HT-29 (cell line): Measurements from ENCODE around the gene PADI3. TPM values are rescaled to one million over a fixed set of nuclear protein-coding genes. Genes with fewer than 3 reads are reported as not detected.

ENCODE experiments used
- DNase-seq: peaks from one replicate; pipeline ENCODE4 v3.0.0-alpha.2; 2015; ENCODE audit warnings: low spot score
- total RNA-seq: library from RNA; depleted of rRNA; stranded (reverse); fragments of >200 nt; shearing (Covaris generic); gene quantifications from 2 replicates; pipeline ENCODE4 v1.2.3, GENCODE V29; 2014

Gene PADI3
- total RNA-seq, 1 experiment from 2014 or later: 0.15 TPM

DNA sequence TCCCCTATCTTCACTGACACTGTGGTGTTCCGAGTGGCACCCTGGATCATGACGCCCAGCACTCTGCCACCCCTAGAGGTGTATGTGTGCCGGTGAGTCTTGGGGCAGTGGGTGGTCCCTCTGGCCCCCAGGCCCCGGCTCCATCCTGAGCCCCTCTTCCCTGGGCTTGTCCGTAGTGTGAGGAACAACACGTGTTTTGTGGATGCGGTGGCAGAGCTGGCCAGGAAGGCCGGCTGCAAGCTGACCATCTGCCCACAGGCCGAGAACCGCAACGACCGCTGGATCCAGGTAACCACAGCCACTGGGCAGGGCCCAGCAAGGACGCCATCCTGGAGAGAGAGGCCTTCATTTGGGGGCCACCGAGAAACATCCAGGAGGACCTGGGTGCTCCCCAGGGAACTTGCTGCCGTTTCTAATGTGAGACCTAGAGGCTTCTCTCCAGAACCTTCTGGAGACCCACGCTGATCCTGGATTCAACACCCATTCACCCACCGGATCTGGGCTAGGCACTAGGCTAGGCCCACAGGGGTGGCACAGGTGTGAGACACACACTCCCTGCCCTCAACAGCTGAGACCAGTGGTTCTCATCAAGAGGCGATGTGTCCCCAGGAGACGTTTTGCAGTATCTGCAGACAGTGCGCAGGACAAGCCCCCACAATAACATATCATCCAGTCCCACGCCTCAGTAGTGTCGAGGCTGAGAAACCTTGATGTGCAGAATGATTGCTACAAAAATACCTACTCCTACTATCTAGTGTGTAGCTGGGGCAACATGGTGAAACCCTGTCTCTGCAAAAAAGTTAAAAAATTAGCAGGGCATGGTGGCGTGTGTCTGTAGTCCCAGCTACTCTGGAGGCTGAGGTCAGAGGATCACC is 22.2 kb downstream of the PADI3 start:
- no peak for DNase-seq

DNA sequence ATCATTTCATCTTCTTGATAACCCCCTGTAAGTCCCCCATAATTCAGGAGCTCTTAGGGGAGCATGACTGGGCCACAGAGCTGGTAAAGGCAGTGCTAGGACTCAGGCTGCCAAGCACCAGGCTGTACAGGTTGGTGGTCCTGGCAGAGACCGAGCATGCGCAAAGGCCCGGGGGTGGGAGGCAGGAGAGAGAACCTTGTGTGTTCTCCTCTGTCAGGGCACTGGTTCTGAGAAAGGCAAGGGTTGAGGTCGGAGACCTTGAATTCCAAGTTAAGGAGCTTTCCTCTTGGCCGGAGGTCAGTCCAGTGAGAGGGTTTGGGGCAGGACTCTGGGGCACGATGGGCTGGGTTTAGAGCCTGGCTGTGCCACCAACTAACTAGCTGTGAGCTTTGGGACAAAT is 23.2 kb downstream of the PADI3 start:
- no peak for DNase-seq

DNA sequence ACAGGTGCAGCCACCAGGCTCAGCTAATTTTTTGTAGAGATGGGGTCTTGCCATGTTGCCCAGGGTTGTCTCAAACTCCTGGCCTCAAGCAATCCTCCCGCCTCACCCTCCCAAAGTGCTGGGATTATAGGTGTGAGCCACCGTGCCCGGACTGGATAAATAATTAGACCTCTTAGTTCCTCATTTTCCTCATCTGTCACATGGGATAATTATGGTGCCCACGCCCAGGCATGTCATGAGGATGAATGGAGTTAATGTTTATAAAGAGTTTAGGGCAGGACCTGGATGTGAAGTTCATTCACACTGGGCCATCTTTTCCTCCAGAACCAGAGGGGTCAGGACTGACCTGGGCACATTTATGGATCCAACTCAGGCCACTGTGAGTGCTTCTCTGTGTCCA is 23.7 kb downstream of the PADI3 start:
- no peak for DNase-seq

DNA sequence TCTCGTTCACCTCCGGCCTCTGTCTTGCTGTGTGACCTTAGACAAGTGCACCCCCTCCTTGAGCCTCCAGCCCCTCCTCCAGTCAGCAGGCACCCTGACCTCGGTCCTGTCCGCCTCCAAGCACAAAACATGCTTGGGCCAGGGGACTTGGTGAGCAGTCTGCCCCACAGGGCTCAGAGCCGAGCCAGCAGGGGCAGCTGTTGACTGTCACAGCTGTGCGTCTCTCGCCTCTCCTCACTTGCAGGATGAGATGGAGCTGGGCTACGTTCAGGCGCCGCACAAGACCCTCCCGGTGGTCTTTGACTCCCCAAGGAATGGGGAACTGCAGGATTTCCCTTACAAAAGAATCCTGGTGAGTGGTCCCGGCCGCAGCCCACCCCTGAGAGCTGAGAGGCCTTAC is 24.2 kb downstream of the PADI3 start:
- no peak for DNase-seq

DNA sequence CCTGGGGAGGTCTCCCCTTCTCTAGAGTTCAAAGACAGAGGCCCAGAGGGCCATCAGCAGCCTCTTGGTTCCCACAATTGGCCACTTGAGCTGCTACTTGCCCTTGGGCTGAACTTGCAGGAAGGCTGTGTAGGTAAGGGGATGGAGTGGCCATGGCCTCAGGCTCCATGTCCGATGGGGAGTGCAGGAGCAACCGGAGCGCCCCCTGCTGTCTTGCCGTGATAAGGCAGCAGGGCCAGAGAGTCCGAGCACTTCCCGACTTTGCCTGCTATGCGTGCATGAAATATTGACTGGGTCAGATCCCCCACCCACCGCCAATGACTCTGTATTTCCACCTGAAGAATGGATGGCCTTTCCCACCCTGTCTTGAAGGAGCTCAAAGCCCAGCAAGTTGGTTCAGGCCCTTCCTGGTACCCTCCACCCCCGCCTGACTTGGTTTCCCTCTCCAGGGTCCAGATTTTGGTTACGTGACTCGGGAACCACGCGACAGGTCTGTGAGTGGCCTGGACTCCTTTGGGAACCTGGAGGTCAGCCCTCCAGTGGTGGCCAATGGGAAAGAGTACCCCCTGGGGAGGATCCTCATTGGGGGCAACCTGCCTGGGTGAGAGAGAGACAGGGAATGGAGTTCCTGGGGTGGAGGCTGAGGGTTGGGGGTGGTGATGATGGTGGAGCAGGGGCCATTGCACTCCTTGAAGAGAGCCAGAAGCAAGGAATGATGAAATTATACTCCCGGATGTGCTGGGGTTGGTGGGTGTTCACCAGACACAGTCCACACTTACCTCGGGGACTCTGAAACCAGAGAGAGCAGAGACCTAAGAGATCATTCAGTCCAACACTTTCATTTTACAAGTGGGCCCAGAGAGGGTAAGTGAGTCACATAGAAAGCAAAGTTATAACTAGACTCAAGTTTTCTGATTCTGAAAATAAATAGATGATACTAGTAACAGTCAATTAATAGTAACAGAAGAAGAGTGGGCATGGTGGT is 25.6 kb downstream of the PADI3 start:
- peak; percentile 79 for DNase-seq

DNA sequence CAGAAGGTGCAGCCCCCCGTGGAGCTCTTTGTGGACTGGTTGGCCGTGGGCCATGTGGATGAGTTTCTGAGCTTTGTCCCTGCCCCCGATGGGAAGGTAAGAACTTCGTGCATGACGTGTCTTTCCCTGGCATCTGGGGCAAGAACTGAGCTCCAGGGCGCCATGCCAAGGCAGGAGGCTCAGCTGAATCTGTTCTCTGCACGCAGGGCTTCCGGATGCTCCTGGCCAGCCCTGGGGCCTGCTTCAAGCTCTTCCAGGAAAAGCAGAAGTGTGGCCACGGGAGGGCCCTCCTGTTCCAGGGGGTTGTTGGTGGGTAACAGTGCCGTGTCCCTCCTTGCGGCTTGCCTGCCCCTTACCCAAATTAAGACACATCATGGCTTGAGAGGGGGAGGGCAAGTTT is 27.7 kb downstream of the PADI3 start:
- no peak for DNase-seq

DNA sequence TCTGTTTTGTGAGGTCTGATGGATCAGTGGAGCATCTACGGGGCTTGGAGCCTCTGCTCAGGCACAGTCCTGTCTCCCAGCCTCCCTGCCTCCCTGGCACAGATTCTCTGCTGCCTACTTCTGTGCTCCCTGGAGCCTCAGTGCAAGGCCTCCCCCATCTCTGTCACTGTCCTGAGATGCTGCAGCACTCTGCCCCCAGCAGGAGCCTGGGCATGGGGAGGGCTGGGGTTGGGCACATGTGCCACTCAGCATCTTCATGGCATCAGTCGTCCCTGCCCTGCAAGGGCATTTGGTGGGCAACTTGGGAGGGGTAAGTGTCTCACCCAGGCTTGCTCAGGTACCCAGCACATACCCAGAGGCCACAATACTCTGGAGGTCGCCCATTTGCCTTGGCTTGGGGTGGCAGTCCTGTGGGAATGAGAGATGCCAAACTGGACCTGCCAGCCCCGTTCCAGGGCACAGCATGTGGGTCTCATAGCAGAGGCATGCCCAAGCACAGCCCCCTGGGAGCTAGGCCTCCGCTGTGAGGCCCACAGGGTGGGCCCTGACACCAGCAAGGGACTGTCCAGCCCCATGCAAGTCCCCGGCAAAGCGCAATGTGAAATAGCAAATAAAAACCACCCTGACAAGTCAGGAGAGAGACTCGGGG is 28.7 kb downstream of the PADI3 start:
- no peak for DNase-seq

DNA sequence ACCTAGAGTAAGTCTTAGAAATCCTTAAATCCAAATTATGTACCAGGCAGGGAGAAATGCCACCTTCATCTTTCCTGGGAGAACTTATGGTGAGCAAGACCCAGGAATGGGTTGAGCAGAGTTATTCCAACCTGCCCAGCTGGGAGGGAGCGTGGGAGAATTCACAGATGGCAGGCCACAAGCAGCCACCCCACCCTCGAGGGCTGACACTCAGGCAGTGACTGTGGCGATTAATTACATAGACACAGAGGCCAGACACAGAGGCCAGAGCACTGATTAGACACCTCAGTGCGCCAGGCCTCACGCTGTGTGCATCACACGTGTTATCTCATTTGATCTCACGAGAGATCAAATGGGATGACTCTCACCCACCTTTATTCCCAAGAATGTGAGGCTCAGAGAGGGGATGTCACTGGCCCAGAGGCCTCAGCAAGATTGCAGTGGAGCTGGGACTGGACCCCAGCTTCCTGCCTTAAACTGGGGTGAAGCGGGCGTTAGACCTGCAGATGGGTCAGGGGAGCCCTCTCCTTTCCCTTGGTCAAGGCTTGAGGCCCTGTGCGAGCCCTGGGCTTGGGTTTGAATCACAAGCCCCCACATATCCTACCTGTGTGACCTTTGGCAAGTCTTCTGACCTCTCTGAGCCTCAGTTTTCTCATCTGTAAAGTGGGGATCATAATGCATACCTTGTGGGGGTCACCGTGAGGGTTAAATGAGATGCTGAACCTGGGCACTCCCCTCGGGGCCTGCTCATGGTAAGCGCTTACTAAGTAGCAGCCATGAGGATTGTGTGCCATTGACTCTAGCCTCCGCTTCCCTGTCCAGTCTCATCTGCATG is 30.3 kb downstream of the PADI3 start:
- DNase-seq: no peak

DNA sequence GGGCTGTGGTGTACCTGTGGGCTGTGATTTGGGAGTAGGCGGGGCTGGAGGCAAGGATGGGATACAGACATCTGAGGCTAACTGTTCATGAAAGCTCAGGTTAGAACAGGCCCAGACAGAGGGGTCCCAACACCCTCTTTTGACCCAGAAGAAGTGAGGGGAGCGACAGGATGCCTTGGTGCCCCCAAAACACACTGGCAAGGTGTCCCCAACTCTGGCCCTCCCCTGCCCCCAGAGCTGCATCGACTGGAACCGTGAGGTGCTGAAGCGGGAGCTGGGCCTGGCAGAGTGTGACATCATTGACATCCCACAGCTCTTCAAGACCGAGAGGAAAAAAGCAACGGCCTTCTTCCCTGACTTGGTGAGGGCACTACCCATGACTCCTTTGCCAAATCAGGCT is 31.5 kb downstream of the PADI3 start:
- DNase-seq: no peak

DNA sequence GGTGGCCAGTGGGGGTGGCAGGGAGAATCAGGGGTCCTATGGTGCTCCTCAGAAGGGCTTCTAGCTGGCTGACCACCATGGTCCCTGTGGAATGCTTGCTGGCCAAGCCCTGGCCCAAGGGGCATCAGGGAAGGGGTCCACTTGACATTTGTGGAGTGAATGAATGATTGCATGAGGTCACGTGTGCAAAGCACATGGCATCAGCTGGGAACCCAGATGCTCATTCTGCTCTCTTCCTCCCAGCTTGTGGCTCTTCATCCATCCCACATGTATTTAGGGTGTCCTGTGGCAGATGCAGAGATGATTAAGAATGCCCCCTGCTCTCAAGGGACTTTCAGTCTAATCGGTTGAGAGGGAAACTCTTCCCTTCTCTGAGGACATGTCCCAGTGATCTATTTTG is 32.0 kb downstream of the PADI3 start:
- DNase-seq: no peak

DNA sequence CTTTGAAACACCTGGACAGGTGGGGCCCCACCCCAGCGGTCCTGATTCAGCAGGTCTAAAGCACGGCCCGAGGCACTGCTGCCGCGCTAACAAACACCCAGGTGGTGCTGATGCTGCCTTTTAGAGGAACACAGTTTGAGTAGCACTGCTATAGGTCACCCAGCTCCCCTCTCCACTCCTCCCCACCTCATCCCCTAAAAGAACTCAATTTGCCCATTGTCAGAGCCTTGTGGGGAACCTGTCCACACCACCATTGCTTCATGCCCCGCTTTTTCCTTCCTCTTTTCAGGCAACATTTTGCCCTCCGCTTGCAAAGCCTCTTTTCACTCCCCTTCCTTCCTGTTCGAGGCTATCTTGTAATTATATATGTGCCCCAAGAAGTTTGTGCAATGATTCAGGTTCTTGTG is 32.9 kb downstream of the PADI3 start:
- DNase-seq: no peak

DNA sequence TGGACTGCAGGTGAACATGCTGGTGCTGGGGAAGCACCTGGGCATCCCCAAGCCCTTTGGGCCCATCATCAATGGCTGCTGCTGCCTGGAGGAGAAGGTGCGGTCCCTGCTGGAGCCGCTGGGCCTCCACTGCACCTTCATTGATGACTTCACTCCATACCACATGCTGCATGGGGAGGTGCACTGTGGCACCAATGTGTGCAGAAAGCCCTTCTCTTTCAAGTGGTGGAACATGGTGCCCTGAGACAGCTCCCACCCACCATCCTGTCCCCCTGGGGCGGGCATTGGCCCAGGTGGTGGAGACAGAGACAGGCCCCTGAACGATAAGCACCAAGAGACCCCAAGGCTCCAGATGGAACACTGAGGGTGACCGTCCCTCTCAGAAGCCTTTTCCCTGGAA is 33.9 kb downstream of the PADI3 start:
- DNase-seq: no peak

DNA sequence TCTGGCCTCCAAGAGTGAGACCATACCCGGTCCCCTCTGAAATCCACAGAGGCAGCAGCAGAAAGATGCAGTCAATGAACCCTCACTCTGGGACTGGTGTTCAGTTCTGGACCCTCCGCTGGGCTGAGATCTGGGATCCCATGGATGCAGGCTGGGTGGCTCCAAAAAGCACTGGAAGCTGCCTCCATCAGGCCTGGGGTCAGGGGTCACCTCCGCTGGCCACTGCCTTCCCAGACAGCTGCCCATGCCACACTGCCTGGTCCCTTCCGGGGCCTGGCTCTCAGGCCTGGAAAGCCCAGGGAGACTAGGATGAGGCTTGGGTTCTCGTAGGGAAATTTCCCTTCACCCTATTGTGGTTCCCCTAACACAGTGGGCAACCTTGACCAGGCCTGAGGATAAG is 37.7 kb downstream of the PADI3 start:
- DNase-seq: no peak

DNA sequence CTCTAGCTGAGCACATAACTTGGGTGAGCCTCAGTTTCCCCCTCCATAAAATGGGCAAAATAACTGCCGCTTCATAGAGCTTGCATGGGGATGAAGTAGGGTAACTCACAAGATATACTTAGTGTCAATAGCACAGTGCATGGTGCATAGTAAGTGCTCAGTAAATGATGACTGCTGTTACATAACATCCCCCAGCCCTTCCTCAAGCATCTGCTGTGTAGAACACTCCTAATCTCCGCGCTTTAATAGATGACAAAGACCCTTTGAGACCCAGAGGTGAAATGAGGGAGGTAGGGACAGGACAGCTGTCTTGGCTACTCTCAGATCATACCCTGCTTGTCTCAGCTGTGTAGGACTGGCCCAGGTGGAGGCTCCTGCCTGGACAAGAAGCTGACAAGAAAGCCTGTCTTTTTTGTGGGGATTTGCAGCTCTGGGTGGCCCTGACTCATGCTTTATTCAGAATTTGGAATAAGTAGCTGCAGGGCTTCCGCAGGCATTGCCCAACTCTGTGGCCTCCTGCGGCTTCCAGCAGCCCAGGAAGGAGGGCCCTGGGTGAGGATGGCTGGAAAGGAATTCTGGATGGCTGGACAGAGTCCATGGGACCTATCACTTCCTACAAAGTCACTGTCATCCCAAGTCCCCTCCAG is 38.4 kb downstream of the PADI3 start:
- DNase-seq: no peak

DNA sequence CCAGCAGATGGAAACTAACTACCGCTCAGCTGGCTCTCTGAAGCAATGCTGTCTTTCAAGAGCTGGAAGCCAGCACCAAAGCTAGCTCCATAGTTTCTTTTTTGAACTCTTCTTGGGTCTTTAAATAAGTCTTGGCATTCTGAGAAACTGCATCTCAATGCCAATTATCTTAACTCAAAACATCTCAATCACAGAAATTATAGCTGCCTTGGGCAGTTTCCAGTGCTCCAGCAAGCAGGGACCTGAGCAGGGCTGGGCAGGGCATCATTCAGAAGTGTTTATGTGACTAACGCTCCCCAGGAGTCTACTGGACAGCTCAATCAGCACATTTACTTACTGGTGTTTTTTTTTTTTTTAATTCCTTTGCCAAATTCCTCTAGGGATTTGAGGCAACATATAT is 40.8 kb downstream of the PADI3 start:
- no peak for DNase-seq

DNA sequence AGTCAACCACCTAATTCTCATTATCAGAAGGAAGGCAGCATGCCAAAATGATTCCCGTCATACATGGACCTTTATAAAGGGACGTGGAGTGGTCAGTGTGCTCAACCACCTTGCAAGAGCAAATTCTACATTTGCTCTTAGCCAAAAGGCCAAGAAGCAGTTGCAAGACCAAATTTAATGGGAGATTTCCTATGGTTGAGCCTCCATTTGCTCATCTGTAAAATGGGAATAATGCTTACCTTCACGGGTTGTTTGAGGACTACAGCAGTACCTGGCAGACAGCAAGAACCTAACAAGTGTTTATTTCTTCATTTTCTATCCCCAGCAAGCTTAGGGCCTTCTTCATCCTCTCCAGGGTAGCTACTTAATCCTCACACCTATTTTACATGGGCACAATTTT is 41.7 kb downstream of the PADI3 start:
- DNase-seq: no peak

DNA sequence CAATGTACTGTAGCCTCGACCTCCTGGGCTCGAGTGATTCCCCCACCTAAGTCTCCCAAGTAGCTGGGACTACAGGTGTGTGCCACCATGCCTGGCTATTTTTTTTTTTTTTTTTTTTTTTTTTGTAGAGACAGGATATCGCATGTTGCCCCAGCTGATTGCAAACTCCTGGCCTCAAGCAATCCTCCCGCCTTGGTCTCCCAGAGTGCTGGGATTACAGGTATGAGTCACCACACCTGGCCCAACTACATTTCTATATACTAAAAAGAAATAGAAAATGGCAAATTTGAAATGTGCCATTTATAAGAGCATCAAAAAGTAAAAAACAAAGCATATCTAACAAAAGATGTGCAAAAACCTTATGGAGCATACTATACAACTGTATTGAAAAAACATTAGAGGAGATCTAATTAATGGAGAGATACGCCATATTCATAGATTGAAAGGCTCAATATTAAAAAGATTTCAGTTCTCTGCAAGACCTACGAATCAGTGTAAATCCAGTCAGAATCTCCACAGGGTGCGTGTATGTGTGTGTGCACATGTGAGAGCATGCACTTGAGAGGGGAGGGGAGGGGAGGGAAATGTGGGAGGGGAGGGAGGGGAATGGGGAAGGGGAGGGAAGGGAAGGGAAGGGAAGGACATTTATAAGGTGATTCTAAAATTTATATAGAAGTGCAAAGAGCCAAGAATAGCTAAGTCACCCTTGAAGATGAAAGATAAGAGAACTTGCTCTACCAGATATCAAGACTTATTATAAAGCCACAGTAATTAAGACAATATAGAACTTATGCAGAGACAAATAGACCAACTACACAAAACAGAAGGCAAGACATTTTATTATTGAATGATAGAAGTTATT is 43.6 kb downstream of the PADI3 start:
- DNase-seq: peak; percentile 45

DNA sequence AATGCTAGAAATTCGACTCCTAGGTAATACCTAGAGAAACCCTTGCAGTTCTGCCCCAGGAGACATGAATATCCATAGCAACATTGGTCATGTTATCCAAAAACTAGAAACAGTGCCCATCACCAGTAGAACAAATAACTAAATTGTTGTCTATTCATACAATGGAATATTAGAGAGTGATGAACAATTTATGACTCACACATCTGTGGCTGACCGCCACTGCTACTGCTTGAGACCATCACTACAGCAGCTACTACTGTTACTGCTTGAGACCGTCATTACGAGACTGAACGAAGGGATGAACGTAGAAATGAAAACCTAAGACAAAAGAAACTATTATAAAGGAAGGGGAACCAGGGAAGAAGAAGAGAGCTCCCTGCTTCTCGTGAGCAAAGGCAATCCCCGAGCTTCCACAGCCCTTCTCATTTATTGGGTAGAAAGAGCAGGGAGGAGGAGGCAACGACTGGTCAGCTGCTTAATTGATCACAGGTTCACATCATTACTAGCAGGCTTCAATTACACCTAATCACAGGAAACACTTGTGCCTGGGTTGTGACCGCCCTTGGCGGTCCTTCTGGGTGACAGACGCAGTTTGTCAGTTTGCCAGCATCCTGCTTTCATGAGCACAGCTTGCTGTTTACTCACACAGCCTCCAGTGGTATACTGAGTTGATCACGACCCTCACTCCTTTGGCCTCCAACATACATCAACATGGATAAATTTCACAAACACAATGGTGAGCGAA is 45.0 kb downstream of the PADI3 start:
- DNase-seq: no peak

DNA sequence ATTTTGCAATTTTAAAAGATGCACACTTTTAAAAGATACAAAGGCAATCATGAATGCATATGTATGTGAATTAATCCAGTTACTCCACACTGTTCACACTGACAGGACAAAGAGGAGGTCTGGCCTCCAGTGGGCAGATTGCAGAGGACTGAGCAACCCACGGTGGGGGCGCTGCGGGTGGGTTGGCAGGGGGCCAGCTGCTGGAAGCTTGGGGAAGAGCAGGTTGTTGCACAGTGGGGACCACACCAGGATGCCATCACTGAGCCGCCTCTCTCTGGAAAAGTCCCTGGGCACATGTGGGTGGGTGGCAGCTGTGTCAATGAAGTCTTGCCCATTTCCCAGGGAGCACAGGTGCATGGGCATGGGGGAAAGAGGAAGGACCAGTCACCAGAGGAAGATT is 46.4 kb downstream of the PADI3 start:
- no peak for DNase-seq
